Liver (tissue), 3 donors: ENCODE measurements around the gene KDM2A.

Experiments
- JUND ChIP-seq, 2 donors: IDR thresholded peaks; 2 replicates each; pipeline ENCODE4 v1.6.1; 2016; ENCODE audit warnings: antibody characterized with exemption in 2 of 2
- SP1 ChIP-seq: IDR thresholded peaks from 2 replicates; pipeline ENCODE4 v1.6.1; 2018; ENCODE audit warnings: antibody characterized with exemption, mild to moderate bottlenecking
- YY1 ChIP-seq: IDR thresholded peaks from 2 replicates; pipeline ENCODE4 v1.6.1; 2016; ENCODE audit warnings: antibody characterized with exemption, mild to moderate bottlenecking
- TF ChIP-seq, protein P1 (sequence below): fragments of 150-350 bp; IDR thresholded peaks from 2 replicates; pipeline ENCODE4 v1.5.1; 2017; ENCODE audit warnings: improper control_type of control experiment, low read depth, low read length; ENCODE audit not compliant: missing input control
- TF ChIP-seq, protein P2 (sequence below): IDR thresholded peaks from 2 replicates; pipeline ENCODE4 v1.6.1; 2016; ENCODE audit warnings: antibody characterized with exemption, mild to moderate bottlenecking
- TF ChIP-seq, protein P3 (sequence below): IDR thresholded peaks from 2 replicates; pipeline ENCODE4 v1.6.1; 2016; ENCODE audit warnings: antibody characterized with exemption
- TF ChIP-seq, protein P4 (sequence below): IDR thresholded peaks from 2 replicates; pipeline ENCODE4 v1.6.1; 2016; ENCODE audit warnings: antibody characterized with exemption
- TF ChIP-seq, protein P5 (sequence below): IDR thresholded peaks from 2 replicates; pipeline ENCODE4 v1.6.1; 2016; ENCODE audit warnings: antibody characterized with exemption
- donor health status: healthy.
- donor health status: healthy.

- TF ChIP-seq, protein P1, sequence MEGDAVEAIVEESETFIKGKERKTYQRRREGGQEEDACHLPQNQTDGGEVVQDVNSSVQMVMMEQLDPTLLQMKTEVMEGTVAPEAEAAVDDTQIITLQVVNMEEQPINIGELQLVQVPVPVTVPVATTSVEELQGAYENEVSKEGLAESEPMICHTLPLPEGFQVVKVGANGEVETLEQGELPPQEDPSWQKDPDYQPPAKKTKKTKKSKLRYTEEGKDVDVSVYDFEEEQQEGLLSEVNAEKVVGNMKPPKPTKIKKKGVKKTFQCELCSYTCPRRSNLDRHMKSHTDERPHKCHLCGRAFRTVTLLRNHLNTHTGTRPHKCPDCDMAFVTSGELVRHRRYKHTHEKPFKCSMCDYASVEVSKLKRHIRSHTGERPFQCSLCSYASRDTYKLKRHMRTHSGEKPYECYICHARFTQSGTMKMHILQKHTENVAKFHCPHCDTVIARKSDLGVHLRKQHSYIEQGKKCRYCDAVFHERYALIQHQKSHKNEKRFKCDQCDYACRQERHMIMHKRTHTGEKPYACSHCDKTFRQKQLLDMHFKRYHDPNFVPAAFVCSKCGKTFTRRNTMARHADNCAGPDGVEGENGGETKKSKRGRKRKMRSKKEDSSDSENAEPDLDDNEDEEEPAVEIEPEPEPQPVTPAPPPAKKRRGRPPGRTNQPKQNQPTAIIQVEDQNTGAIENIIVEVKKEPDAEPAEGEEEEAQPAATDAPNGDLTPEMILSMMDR = no peak
- no peak for TF ChIP-seq JUND (IDR thresholded peaks at IDR 0.05)
- TF ChIP-seq, protein P2, sequence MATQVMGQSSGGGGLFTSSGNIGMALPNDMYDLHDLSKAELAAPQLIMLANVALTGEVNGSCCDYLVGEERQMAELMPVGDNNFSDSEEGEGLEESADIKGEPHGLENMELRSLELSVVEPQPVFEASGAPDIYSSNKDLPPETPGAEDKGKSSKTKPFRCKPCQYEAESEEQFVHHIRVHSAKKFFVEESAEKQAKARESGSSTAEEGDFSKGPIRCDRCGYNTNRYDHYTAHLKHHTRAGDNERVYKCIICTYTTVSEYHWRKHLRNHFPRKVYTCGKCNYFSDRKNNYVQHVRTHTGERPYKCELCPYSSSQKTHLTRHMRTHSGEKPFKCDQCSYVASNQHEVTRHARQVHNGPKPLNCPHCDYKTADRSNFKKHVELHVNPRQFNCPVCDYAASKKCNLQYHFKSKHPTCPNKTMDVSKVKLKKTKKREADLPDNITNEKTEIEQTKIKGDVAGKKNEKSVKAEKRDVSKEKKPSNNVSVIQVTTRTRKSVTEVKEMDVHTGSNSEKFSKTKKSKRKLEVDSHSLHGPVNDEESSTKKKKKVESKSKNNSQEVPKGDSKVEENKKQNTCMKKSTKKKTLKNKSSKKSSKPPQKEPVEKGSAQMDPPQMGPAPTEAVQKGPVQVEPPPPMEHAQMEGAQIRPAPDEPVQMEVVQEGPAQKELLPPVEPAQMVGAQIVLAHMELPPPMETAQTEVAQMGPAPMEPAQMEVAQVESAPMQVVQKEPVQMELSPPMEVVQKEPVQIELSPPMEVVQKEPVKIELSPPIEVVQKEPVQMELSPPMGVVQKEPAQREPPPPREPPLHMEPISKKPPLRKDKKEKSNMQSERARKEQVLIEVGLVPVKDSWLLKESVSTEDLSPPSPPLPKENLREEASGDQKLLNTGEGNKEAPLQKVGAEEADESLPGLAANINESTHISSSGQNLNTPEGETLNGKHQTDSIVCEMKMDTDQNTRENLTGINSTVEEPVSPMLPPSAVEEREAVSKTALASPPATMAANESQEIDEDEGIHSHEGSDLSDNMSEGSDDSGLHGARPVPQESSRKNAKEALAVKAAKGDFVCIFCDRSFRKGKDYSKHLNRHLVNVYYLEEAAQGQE = no peak
- no peak for TF ChIP-seq YY1
- TF ChIP-seq, protein P3, sequence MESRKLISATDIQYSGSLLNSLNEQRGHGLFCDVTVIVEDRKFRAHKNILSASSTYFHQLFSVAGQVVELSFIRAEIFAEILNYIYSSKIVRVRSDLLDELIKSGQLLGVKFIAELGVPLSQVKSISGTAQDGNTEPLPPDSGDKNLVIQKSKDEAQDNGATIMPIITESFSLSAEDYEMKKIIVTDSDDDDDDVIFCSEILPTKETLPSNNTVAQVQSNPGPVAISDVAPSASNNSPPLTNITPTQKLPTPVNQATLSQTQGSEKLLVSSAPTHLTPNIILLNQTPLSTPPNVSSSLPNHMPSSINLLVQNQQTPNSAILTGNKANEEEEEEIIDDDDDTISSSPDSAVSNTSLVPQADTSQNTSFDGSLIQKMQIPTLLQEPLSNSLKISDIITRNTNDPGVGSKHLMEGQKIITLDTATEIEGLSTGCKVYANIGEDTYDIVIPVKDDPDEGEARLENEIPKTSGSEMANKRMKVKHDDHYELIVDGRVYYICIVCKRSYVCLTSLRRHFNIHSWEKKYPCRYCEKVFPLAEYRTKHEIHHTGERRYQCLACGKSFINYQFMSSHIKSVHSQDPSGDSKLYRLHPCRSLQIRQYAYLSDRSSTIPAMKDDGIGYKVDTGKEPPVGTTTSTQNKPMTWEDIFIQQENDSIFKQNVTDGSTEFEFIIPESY = no peak
- TF ChIP-seq, protein P4, sequence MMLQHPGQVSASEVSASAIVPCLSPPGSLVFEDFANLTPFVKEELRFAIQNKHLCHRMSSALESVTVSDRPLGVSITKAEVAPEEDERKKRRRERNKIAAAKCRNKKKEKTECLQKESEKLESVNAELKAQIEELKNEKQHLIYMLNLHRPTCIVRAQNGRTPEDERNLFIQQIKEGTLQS = no peak
- no peak for TF ChIP-seq SP1
- TF ChIP-seq, protein P5, sequence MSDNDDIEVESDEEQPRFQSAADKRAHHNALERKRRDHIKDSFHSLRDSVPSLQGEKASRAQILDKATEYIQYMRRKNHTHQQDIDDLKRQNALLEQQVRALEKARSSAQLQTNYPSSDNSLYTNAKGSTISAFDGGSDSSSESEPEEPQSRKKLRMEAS = no peak
Observed at GRCh38 chr11:67275606-67276409, 156.7 kb downstream of the KDM2A start.
